HepG2 (cell line): ENCODE data around the gene BPHL. TPM values are rescaled to one million over a fixed set of nuclear protein-coding genes. Genes with fewer than 3 reads are reported as not detected.
A peak's percentile ranks its signal among the peaks of the same experiment; 100 is the strongest.

Experiments
- ATAC-seq: fragments of 200-7000 bp; cut with Tn5 transposase; 3 replicates; pipeline ENCODE4 v1.9.1; 2020; ENCODE audit warnings: mild to moderate bottlenecking, moderate library complexity
- BruUV-seq: library from RNA; stranded (reverse); fragments of 400-500 nt; replicated peaks from 2 replicates; lab custom pipeline; 2021; lab: Mats Ljungman, UMichigan
- CTCF ChIA-PET: fragments of 300-600 bp; formaldehyde crosslinking; extraction: SDS; loops from one replicate; lab custom pipeline; 2021; ENCODE audit warnings: low total read pairs, inconsistent platforms, low intra/inter-chr PET ratio; lab: Yijun Ruan, JAX
- POLR2A ChIA-PET: fragments of 350-600 bp; sonication (Branson Sonifier 250); formaldehyde crosslinking; loops from one replicate; lab custom pipeline; 2020; ENCODE audit warnings: antibody characterized with exemption, inconsistent platforms; lab: Yijun Ruan, JAX
- DNase-seq: peaks from one replicate; pipeline ENCODE4 v3.0.0-alpha.2; 2015; ENCODE audit warnings: low spot score
- FAIRE-seq: peaks from 3 replicates; lab custom pipeline; 2011; peaks lifted over from hg19 to GRCh38; lab: Jason Lieb, UNC
- H2AFZ ChIP-seq: one replicate; pipeline ENCODE4 v1.6.1; 2011; ENCODE audit warnings: low read length, inconsistent platforms
- H3K27ac ChIP-seq: fragments of 300-600 bp; 3 replicates; pipeline ENCODE4 v1.8.0; 2011; ENCODE audit warnings: mixed run types, mild to moderate bottlenecking, mixed read lengths, low read length, inconsistent platforms; ENCODE audit not compliant: insufficient read depth; ENCODE audit errors: extremely low read length
- H3K27me3 ChIP-seq, 2 experiments: fragments of 200-600 bp in 1 of 2; 2 replicates in 1 of 2; 3 replicates in 1 of 2; pipeline versions ENCODE4 v1.6.0 to v1.8.0; 2011; ENCODE audit warnings: low read length in 2 of 2, mild to moderate bottlenecking in 2 of 2, moderate library complexity in 2 of 2, inconsistent platforms in 1 of 2; ENCODE audit not compliant: insufficient read depth in 2 of 2, control insufficient read depth in 1 of 2
- H3K36me3 ChIP-seq, 2 experiments: fragments of 200-600 bp in 1 of 2; replicated peaks in 1 of 2; 2 replicates in 1 of 2; 3 replicates in 1 of 2; pipeline versions ENCODE4 v1.5.1 to v1.8.0; 2011; ENCODE audit warnings: low read length in 2 of 2, inconsistent platforms in 1 of 2; ENCODE audit not compliant: insufficient read depth in 2 of 2, control insufficient read depth in 1 of 2
- H3K4me1 ChIP-seq: 2 replicates; pipeline ENCODE4 v1.5.1; 2012; ENCODE audit warnings: low read length, inconsistent platforms; ENCODE audit not compliant: insufficient read depth
- H3K4me2 ChIP-seq: 2 replicates; pipeline ENCODE4 v1.6.0; 2011; ENCODE audit warnings: low read depth, low read length, inconsistent platforms
- H3K4me3 ChIP-seq, 3 experiments: fragments of 200-600 bp in 1 of 3; sonication (generic), shearing (Covaris generic) in 1 of 3; replicated peaks in 1 of 3; 2 replicates each; pipeline ENCODE4 v1.5.1; 2011 to 2016; ENCODE audit warnings: low read length in 3 of 3, inconsistent platforms in 2 of 3, low read depth in 2 of 3, mild to moderate bottlenecking in 2 of 3, control low read depth in 1 of 3, mixed read lengths in 1 of 3; ENCODE audit not compliant: insufficient read depth in 1 of 3
- H3K79me2 ChIP-seq: one replicate; pipeline ENCODE4 v1.6.1; 2011; ENCODE audit warnings: low read length, inconsistent platforms; ENCODE audit not compliant: insufficient read depth
- H3K9ac ChIP-seq: 2 replicates; pipeline ENCODE4 v1.6.0; 2011; ENCODE audit warnings: mild to moderate bottlenecking, low read depth, low read length, inconsistent platforms; ENCODE audit not compliant: insufficient read depth
- H3K9me3 ChIP-seq: 2 replicates; pipeline ENCODE4 v1.5.1; 2012; ENCODE audit warnings: mild to moderate bottlenecking, low read length
- H4K20me1 ChIP-seq: 2 replicates; pipeline ENCODE4 v1.6.0; 2011; ENCODE audit warnings: inconsistent platforms, mild to moderate bottlenecking, low read length, moderate library complexity; ENCODE audit not compliant: insufficient read depth
- CENPBD1 ChIP-seq: sonication (generic); formaldehyde crosslinking; IDR thresholded peaks from 2 replicates; pipeline ENCODE4 v1.8.0; 2022; ENCODE audit warnings: missing genetic modification reagents, low read depth, mild to moderate bottlenecking, borderline replicate concordance
- NR2F6 ChIP-seq, 2 experiments: IDR thresholded peaks; 2 replicates each; pipeline ENCODE4 v1.6.1; 2016; ENCODE audit warnings: antibody characterized with exemption in 1 of 2, mild to moderate bottlenecking in 1 of 2
- REST ChIP-seq, 2 experiments: IDR thresholded peaks; 2 replicates each; pipeline ENCODE4 v1.6.1; 2011 to 2012; ENCODE audit warnings: low read length in 2 of 2, borderline replicate concordance in 1 of 2, low read depth in 1 of 2, mild to moderate bottlenecking in 1 of 2, moderate library complexity in 1 of 2
- WGBS: methylation state at CpG from one replicate; pipeline ENCODE4 v1.1.6; 2017; ENCODE audit warnings: low lambda C conversion rate; 5-methylcytosine and 5-hydroxymethylcytosine counted together
- in situ Hi-C: cut with HindIII; loops from 2 replicates; pipeline ENCODE4 v1.10.0; 2017; ENCODE audit warnings: low pct_unique_long_range_greater_than_20kb; ENCODE audit not compliant: extremely low pct_ligation_motif_present
- intact Hi-C: fragments of 100-400 bp; cut with micrococcal nuclease; formaldehyde crosslinking; loops from one replicate; pipeline ENCODE4 v1.10.0; 2022; ENCODE audit not compliant: unreplicated experiment
- polyA plus RNA-seq, 8 experiments: library from polyadenylated mRNA; depleted of rRNA in 3 of 8; stranded (reverse) in 7 of 8; unstranded in 1 of 8; fragments of >200 nt; fragmentation: Illumina TruSeq in 4 of 8; extraction: Trizol in 4 of 8; gene quantifications; 2 replicates each; pipeline versions ENCODE4 v1.2.1 to v1.2.3, GENCODE V29; 2011 to 2016; ENCODE audit warnings: low read depth in 4 of 8, missing spikeins in 1 of 8, mixed read lengths in 1 of 8; ENCODE audit not compliant: insufficient read depth in 1 of 8
- total RNA-seq, 5 experiments: library from RNA; depleted of rRNA; stranded (reverse); fragments of >200 nt; fragmentation: Illumina TruSeq; extraction: Trizol; gene quantifications; 2 replicates each; pipeline ENCODE4 v1.2.3, GENCODE V29; 2016; ENCODE audit warnings: low read depth in 1 of 5
- TF ChIP-seq, protein P1 (sequence below): sonication (generic); formaldehyde crosslinking; IDR thresholded peaks from 2 replicates; pipeline ENCODE4 v1.5.0; 2020; ENCODE audit warnings: mild to moderate bottlenecking, missing genetic modification reagents, moderate library complexity

The BPHL gene
- total and polyA plus RNA-seq, 2 of the 13 experiments (the other 11 are each of a cell fraction or from before 2014, with no cell fraction given): 37.8 to 39.5 TPM

- H3K36me3 ChIP-seq: no peaks in the 10 kb centered on the region
- ChIA-PET POLR2A (interaction anchor here (2.4 kb wide), 1 partner anchor 25 kb away, joined by 8 read pairs; no protein-coding TSS in a partner anchor), CTCF (no interaction called here)
- no peaks in the 10 kb centered on the region for H4K20me1 ChIP-seq
- no peak overlapping the region for H3K4me3 ChIP-seq
- FAIRE-seq (no peak), ATAC-seq (no peak), DNase-seq (no peak)
- no peak overlapping the region for H3K9ac ChIP-seq
- no peaks in the 10 kb centered on the region for H3K79me2 ChIP-seq
- H3K27me3 ChIP-seq: no peaks in the 10 kb centered on the region
- no peaks in the 10 kb centered on the region for H3K9me3 ChIP-seq
- H3K27ac ChIP-seq: no peak overlapping the region
- TF ChIP-seq, protein P1, sequence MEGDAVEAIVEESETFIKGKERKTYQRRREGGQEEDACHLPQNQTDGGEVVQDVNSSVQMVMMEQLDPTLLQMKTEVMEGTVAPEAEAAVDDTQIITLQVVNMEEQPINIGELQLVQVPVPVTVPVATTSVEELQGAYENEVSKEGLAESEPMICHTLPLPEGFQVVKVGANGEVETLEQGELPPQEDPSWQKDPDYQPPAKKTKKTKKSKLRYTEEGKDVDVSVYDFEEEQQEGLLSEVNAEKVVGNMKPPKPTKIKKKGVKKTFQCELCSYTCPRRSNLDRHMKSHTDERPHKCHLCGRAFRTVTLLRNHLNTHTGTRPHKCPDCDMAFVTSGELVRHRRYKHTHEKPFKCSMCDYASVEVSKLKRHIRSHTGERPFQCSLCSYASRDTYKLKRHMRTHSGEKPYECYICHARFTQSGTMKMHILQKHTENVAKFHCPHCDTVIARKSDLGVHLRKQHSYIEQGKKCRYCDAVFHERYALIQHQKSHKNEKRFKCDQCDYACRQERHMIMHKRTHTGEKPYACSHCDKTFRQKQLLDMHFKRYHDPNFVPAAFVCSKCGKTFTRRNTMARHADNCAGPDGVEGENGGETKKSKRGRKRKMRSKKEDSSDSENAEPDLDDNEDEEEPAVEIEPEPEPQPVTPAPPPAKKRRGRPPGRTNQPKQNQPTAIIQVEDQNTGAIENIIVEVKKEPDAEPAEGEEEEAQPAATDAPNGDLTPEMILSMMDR (CRISPR knock-in tag): peak; percentile 5; the same call in 1 of the 2 replicates
- TF ChIP-seq REST (IDR thresholded peaks at IDR 0.05; ENCODE audit: borderline replicate concordance in 1 of 2, low read depth in 1 of 2, low read length in 2 of 2) (no peak), NR2F6 (IDR thresholded peaks at IDR 0.05) (no peak), NR2F6 (CRISPR knock-in tag; IDR thresholded peaks at IDR 0.05) (no peak), CENPBD1 (CRISPR knock-in tag) (no peak)
- no peak overlapping the region for H3K4me2 ChIP-seq
- peaks cover 56% of the 10 kb centered on the region for H3K4me1 ChIP-seq
- intact Hi-C loops: no loop called here
- no TSS peak for BruUV-seq
- in situ Hi-C loops: no loop called here
- H2AFZ ChIP-seq: no peak overlapping the region
- 93% methylated on average over 6 of the region's 6 CpGs for WGBS
Observed at GRCh38 chr6:3164388-3164787, 45.9 kb downstream of the BPHL start.
